ENCODE results near the gene SCTR.

DNA sequence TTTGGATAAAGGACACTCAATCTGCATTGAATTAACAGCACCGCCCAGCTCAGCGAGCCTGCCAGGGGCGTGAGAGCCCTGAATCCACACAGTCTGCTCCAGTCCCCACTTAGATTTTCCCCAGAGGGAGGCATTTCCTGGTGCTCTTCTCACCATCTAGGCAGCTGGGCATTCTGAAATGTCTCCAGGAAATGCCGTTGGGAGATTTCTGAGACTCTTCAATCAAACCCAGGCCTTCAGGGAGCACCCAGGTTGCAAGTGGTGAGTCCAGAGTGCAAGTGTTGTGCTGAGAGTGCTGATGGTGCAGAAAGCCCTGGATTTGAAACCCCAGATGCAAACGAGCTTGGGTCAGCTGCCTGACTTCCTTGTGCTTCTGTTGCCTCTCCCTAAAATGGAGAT lies 116.1 kb downstream of the SCTR start:
- TF ChIP-seq, protein P1, sequence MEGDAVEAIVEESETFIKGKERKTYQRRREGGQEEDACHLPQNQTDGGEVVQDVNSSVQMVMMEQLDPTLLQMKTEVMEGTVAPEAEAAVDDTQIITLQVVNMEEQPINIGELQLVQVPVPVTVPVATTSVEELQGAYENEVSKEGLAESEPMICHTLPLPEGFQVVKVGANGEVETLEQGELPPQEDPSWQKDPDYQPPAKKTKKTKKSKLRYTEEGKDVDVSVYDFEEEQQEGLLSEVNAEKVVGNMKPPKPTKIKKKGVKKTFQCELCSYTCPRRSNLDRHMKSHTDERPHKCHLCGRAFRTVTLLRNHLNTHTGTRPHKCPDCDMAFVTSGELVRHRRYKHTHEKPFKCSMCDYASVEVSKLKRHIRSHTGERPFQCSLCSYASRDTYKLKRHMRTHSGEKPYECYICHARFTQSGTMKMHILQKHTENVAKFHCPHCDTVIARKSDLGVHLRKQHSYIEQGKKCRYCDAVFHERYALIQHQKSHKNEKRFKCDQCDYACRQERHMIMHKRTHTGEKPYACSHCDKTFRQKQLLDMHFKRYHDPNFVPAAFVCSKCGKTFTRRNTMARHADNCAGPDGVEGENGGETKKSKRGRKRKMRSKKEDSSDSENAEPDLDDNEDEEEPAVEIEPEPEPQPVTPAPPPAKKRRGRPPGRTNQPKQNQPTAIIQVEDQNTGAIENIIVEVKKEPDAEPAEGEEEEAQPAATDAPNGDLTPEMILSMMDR (IDR thresholded peaks at IDR 0.05; ENCODE audit: control extremely low read depth in 1 of 3, insufficient read depth in 1 of 3, low read depth in 1 of 3, low read length in 3 of 3), result no peak
- no peak for TF ChIP-seq YY1 (IDR thresholded peaks at IDR 0.05; ENCODE audit: low read depth, low read length)
- TF ChIP-seq SAP30 (IDR thresholded peaks at IDR 0.05; ENCODE audit: insufficient read depth, insufficient replicate concordance, low read length), result no peak
- TF ChIP-seq NANOG (IDR thresholded peaks at IDR 0.05; ENCODE audit: insufficient read depth, low read depth, low read length, poor library complexity, severe bottlenecking), result no peak
- no peak for TF ChIP-seq POLR2A (IDR thresholded peaks at IDR 0.05; ENCODE audit: control extremely low read depth in 1 of 2, low read depth in 2 of 2, low read length in 2 of 2)
- TF ChIP-seq POLR2AphosphoS5 (IDR thresholded peaks at IDR 0.05; ENCODE audit: low read depth, low read length), result no peak
- TF ChIP-seq CBX8 (IDR thresholded peaks at IDR 0.05; ENCODE audit: borderline replicate concordance, low read depth, low read length), result no peak
- TF ChIP-seq CHD2 (IDR thresholded peaks at IDR 0.05; ENCODE audit: low read length), result no peak
- no peak for TF ChIP-seq TAF1 (IDR thresholded peaks at IDR 0.05; ENCODE audit: low read depth, low read length)
- TF ChIP-seq EP300 (IDR thresholded peaks at IDR 0.05; ENCODE audit: borderline replicate concordance in 1 of 2, low read depth in 2 of 2, low read length in 2 of 2), result no peak
- no peak for TF ChIP-seq HDAC6 (IDR thresholded peaks at IDR 0.05; ENCODE audit: low read depth, low read length)
- TF ChIP-seq PHF8 (conservative IDR thresholded peaks at IDR 0.05; ENCODE audit: low read depth, low read length), result no peak
- no peak for TF ChIP-seq EZH2 (IDR thresholded peaks at IDR 0.05; ENCODE audit: low read depth, low read length, severe bottlenecking)
- TF ChIP-seq GABPA (IDR thresholded peaks at IDR 0.05; ENCODE audit: borderline replicate concordance, insufficient read depth, low read length), result no peak

Data from H1 (cell line).